C4-2B (cell line): ENCODE measurements around the gene RSRC1.
A peak's percentile ranks its signal among the peaks of the same experiment; 100 is the strongest.

ENCODE experiments used
- CTCF ChIP-seq: fragments of 450-650 bp; conservative IDR thresholded peaks from 2 replicates; pipeline ENCODE4 v1.5.1; 2017; ENCODE audit warnings: mild to moderate bottlenecking
- ZFX ChIP-seq: fragments of 450-650 bp; IDR thresholded peaks from 2 replicates; pipeline ENCODE4 v1.6.1; 2017

GRCh38 chr3:158333736-158334135, 223.8 kb downstream of the RSRC1 start:
- 0 out of 2 replicates have a peak, but pooled peaks have one; percentile 3 for TF ChIP-seq CTCF
- no peak for TF ChIP-seq ZFX
